ENCODE results near the gene CMSS1.

- TF ChIP-seq, protein P1, sequence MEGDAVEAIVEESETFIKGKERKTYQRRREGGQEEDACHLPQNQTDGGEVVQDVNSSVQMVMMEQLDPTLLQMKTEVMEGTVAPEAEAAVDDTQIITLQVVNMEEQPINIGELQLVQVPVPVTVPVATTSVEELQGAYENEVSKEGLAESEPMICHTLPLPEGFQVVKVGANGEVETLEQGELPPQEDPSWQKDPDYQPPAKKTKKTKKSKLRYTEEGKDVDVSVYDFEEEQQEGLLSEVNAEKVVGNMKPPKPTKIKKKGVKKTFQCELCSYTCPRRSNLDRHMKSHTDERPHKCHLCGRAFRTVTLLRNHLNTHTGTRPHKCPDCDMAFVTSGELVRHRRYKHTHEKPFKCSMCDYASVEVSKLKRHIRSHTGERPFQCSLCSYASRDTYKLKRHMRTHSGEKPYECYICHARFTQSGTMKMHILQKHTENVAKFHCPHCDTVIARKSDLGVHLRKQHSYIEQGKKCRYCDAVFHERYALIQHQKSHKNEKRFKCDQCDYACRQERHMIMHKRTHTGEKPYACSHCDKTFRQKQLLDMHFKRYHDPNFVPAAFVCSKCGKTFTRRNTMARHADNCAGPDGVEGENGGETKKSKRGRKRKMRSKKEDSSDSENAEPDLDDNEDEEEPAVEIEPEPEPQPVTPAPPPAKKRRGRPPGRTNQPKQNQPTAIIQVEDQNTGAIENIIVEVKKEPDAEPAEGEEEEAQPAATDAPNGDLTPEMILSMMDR (IDR thresholded peaks at IDR 0.05): no peak
- TF ChIP-seq POLR2A (IDR thresholded peaks at IDR 0.05): no peak
These were observed 289.7 kb downstream of the CMSS1 start for GRCh38 chr3:100107221-100107814.

All from uterus (tissue), 2 donors.